Tibial artery (tissue), 4 donors: ENCODE results near the gene CFAP77.

ENCODE experiments used
- DNase-seq, 2 donors: peaks; one replicate each; pipeline ENCODE4 v3.0.0-alpha.2; 2019
- H3K27ac ChIP-seq, 2 donors: fragments of 200-600 bp; sonication (generic) in 1 of 2; 1 replicate in 1 of 2; 2 replicates in 1 of 2; pipeline ENCODE4 v1.5.1; 2018 to 2019; ENCODE audit warnings: mild to moderate bottlenecking in 1 of 2
- H3K27me3 ChIP-seq, 2 donors: fragments of 200-600 bp; sonication (generic) in 1 of 2; one replicate each; pipeline versions ENCODE4 v1.5.1 to v1.6.0; 2016 to 2019
- H3K36me3 ChIP-seq, 3 donors: fragments of 200-600 bp; sonication (generic) in 2 of 3; one replicate each; pipeline ENCODE4 v1.5.1; 2016 to 2019; ENCODE audit warnings: mild to moderate bottlenecking in 2 of 3
- H3K4me1 ChIP-seq, 4 donors: fragments of 200-600 bp; sonication (generic) in 2 of 4; 1 replicate in 3 of 4; 2 replicates in 1 of 4; pipeline ENCODE4 v1.5.1; 2016 to 2019
- H3K4me3 ChIP-seq, 2 donors: fragments of 200-600 bp; sonication (generic) in 1 of 2; 1 replicate in 1 of 2; 2 replicates in 1 of 2; pipeline ENCODE4 v1.5.1; 2018 to 2019; ENCODE audit warnings: mild to moderate bottlenecking in 2 of 2
- H3K9me3 ChIP-seq, 3 donors: fragments of 200-600 bp; sonication (generic) in 1 of 3; one replicate each; pipeline ENCODE4 v1.5.1; 2016 to 2019
- CTCF ChIP-seq, 2 experiments: fragments of 200-600 bp in 1 of 2; fragments of 450-650 bp in 1 of 2; IDR thresholded peaks; one replicate each; pipeline ENCODE4 v1.5.1; 2017 to 2019; ENCODE audit warnings: antibody characterized with exemption in 2 of 2, mild to moderate bottlenecking in 1 of 2, moderate library complexity in 1 of 2
- intact Hi-C: fragments of 100-400 bp; cut with DNase I; formaldehyde crosslinking; loops from one replicate; pipeline ENCODE4 v1.15.0; 2023; ENCODE audit warnings: low total_unique reads

CFAP77 gene

GRCh38 chr9:132472199-132472598 is 62.2 kb downstream of the CFAP77 start:
- H3K4me1 ChIP-seq = no peaks in the 10 kb centered on the region
- TF ChIP-seq CTCF (IDR thresholded peaks at IDR 0.05) = no peak
- no peak overlapping the region for H3K4me3 ChIP-seq
- H3K27ac ChIP-seq = no peak overlapping the region
- intact Hi-C loops = no loop called here
- peaks cover 0 to 43% of the 10 kb centered on the region in 2 donors for H3K27me3 ChIP-seq
- no peaks in the 10 kb centered on the region for H3K36me3 ChIP-seq
- H3K9me3 ChIP-seq = no peaks in the 10 kb centered on the region
- DNase-seq = no peak

GRCh38 chr9:132472599-132472998 is 62.6 kb downstream of the CFAP77 start:
- H3K9me3 ChIP-seq = no peaks in the 10 kb centered on the region
- no peaks in the 10 kb centered on the region for H3K36me3 ChIP-seq
- no peak for DNase-seq
- H3K27ac ChIP-seq = no peak overlapping the region
- no peak for TF ChIP-seq CTCF (IDR thresholded peaks at IDR 0.05)
- peaks cover 0 to 42% of the 10 kb centered on the region in 2 donors for H3K27me3 ChIP-seq
- H3K4me1 ChIP-seq = no peaks in the 10 kb centered on the region
- intact Hi-C loops = no loop called here
- no peak overlapping the region for H3K4me3 ChIP-seq

- no peaks in the 10 kb centered on the region for H3K4me1 ChIP-seq
- no peak overlapping the region for H3K27ac ChIP-seq
- intact Hi-C loops = no loop called here
- H3K4me3 ChIP-seq = no peak overlapping the region
- no peaks in the 10 kb centered on the region for H3K36me3 ChIP-seq
- TF ChIP-seq CTCF (IDR thresholded peaks at IDR 0.05) = no peak
- DNase-seq = no peak
- H3K9me3 ChIP-seq = no peaks in the 10 kb centered on the region
- peaks cover 0 to 45% of the 10 kb centered on the region in 2 donors for H3K27me3 ChIP-seq
Observed at GRCh38 chr9:132474253-132474652, 64.2 kb downstream of the CFAP77 start.

GRCh38 chr9:132478353-132479050 is 68.5 kb downstream of the CFAP77 start:
- no peak for DNase-seq
- Histone ChIP-seq H3K27ac (no peak overlapping the region), H3K4me3 (no peak overlapping the region), H3K9me3 (no peaks in the 10 kb centered on the region), H3K36me3 (no peaks in the 10 kb centered on the region), H3K27me3 (peaks cover 0 to 75% of the 10 kb centered on the region in 2 donors), H3K4me1 (no peaks in the 10 kb centered on the region)
- intact Hi-C loops = no loop called here
- TF ChIP-seq CTCF (IDR thresholded peaks at IDR 0.05) = no peak

- Histone ChIP-seq H3K36me3 (no peaks in the 10 kb centered on the region), H3K9me3 (no peaks in the 10 kb centered on the region), H3K4me1 (no peaks in the 10 kb centered on the region), H3K27ac (no peak overlapping the region), H3K27me3 (peaks cover 0 to 71% of the 10 kb centered on the region in 2 donors), H3K4me3 (no peak overlapping the region)
- no peak for DNase-seq
- intact Hi-C loops = no loop called here
- no peak for TF ChIP-seq CTCF (IDR thresholded peaks at IDR 0.05)
Observed at GRCh38 chr9:132479733-132480132, 69.7 kb downstream of the CFAP77 start.
